Ureter (tissue), 1 donor: ENCODE results near the gene FOXN3. TPM values are rescaled to one million over a fixed set of nuclear protein-coding genes. Genes with fewer than 3 reads are reported as not detected.
"Not testable (repeated sequence)": the region's sequence is repeated elsewhere in the genome, so short reads cannot be mapped to it uniquely, and the experiment has no call there.

Experiments used
- DNase-seq: peaks from one replicate; pipeline ENCODE4 v3.0.0-alpha.2; 2020; ENCODE audit warnings: low spot score
- total RNA-seq: library from RNA; stranded (reverse); gene quantifications from one replicate; pipeline ENCODE4 v1.2.4, GENCODE V29; 2023
- donor health status: DM: yes; HTN: yes; CAD: no.

FOXN3 gene
- total RNA-seq, 1 donor from 2014 or later = 91.7 TPM

DNA sequence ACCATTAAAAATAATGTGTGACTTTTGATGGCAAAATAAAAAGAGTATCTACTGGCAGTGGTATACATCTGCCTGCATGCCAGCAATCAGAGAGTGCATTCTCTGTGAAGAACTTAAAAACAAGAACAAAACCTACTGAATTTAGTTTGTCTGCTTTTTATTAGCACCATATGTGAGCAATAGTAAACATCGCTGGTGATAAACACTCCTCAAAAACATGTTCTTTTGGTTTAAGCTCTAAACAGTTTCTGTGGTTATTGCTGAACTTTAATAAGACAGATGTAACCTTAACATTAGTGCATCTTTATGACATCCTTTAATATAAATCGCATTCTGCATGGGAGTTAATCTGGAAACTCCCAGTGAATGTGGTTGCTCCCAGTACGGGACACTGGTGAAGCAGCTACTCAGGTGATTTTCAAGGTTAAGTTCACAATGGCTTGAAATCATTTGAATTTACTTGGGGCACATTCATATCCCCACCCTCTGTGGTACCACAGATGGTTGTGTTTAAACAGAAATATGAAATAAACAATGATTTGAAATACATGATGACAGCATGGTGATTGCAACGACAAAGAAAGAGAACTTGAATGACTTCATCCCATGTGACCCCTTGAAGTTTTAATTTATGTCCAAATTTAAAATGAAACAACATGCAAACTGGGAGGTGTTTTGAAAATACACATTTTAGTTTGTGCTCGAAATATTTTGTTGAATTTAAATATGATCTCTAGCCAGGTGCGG, 285.9 kb downstream of the FOXN3 start:
- no peak for DNase-seq

GRCh38 chr14:89129570-89129969, 287.5 kb downstream of the FOXN3 start:
- DNase-seq = no peak

DNA sequence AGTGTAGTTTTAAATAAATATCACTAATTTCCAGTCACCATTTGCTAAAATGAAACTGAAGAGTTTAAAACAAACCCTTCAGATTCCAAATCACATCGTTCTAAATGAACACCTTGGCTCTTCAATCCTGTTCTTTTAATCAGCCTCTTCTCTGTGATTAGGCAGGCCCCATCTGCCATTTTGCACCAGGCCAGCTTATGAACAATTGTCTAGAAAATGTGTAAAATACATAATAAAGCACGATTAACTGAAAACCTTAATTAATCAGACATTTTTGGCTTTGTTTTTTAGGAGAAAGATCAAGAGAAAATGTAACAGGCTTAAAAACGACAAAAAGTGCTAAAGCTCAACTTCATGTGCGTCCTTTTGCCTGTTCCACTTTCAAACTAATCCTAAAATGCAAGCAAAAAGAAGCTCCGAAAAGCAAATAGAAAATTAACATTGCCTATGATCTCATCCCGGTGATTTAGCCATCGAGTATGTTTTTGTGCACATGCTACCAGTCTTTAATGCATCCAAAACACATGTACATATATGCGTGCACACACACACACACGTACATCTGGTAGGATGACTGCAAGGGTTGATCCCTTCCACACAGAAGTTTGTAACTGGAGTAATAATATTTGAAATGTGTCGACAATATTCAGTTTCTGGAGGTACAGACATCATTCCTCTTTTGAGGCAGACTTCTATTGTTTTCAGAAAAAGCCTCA, 288.6 kb downstream of the FOXN3 start:
- no peak for DNase-seq

- no peak for DNase-seq
These were observed 290.6 kb downstream of the FOXN3 start for GRCh38 chr14:89126461-89126860.

DNA sequence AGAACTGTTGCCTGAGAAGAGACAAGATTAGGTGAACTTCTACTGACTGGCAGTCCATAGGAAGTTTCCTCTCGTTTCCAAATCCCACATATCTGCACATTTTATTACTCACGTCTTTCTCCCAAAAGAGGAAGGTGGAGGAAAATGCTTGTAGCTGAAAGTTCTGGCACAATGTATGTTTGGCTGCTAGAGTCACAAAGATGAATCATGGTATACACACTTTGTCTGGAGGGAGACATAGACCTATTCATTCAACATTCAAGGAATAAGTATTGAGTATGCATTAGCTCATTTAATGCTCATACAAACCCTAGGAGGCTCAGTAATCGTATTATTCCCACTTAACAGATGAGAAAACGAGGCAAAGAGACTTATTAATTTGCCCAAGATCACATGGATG, 291.8 kb downstream of the FOXN3 start:
- DNase-seq = no peak

DNA sequence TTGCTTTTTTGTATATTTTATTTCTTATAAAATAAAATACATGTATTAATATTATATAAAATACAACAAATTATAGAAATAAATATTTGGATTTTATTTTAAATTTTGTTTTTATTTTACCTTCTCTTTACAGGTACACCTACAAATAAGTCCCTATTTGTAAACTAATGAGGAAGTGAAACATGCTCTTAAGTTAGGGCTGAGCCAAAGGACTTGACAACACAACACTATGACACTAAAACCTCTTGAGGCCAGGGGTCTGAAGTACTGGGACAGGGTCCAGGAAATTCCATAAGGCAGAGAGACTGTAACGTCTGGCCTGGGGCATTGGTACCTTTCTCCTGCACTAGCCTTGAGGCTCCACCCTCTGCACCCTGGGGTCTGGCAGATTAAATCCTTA, 293.2 kb downstream of the FOXN3 start:
- DNase-seq = no peak

DNA sequence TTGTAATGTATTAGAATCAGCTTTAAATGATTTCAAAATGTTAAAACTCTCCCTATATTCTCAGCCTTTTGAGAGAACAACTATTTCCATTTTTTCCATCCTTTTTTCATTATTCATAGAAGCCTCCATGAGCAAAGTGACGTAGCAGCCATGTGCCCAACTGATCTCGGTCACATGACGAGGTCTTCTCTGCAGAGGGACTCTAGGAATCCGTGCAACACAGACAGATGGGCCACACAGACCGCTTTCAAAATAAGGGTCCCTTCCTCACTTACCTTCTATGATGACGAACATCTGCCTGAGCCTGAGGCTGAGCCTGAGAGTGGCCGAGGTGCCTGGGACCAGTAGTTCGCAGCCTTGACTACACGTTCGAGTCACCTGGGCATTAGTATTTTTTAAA, 293.8 kb downstream of the FOXN3 start:
- DNase-seq = no peak

- no peak for DNase-seq
These were observed 294.9 kb downstream of the FOXN3 start for GRCh38 chr14:89121968-89122620.

GRCh38 chr14:89117012-89117411, 300.0 kb downstream of the FOXN3 start:
- no peak for DNase-seq

GRCh38 chr14:89114109-89114508, 302.9 kb downstream of the FOXN3 start:
- no peak for DNase-seq

GRCh38 chr14:89112720-89113119, 304.3 kb downstream of the FOXN3 start:
- no peak for DNase-seq

DNA sequence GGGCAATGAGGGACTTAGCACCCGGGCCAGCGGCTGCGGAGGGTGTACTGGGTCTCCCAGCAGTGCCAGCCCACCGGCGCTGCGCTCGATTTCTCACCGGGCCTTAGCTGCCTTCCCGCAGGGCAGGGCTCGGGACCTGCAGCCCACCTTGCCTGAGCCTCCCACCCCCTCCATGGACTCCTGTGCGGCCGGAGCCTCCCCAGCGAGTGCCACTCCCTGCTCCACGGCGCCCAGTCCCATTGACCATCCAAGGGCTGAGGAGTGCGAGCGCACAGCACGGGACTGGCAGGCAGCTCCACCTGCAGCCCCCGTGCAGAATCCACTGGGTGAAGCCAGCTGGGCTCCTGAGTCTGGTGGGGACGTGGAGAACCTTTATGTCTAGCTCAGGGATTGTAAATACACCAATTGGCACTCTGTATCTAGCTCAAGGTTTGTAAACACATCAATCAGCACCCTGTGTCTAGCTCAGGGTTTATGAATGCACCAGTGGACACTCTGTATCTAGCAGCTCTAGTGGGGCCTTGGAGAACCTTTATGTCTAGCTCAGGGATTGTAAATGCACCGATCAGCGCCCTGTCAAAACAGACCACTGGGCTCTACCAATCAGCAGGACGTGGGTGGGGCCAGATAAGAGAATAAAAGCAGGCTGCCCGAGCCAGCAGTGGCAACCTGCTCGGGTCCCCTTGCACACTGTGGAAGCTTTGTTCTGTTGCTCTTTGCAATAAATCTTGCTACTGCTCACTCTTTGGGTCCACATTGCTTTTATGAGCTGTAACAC, 305.1 kb downstream of the FOXN3 start:
- not testable (repeated sequence) for DNase-seq

DNA sequence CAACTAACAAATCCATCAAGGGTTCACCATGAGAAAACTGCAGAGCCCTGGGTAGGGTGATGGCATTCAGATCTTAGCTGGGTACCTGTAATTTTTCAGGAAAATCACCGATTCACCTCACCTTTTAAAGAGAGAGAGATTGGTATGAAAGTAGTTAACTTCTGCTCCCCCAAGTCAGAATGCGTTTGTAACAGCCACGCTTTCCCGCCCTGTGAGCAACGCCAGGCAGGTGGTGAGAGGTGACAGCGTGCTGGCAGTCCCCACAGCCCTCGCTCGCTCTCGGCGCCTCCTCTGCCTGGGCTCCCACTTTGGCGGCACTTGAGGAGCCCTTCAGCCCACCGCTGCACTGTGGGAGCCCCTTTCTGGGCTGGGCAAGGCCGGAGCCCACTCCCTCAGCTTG, 305.8 kb downstream of the FOXN3 start:
- DNase-seq = not testable (repeated sequence)

DNA sequence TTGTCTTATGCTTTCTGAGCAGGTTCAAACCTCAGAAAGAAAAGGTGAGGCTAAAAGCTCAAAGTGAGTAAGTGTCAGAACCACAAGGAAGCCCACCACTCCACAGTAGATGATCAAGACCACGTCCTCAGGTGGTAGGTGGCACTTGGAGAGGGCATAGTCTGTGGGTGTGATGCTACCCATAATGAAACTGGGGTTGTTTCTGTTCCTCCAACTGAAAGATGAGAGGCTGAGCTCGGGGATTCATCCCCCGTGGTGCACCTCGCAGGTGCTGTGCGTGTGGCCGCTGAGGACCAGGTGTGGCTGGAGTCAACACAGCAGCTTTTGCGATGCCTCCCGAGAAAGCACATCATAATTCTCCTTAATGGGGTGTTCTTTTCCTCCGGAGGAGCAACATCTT, 306.9 kb downstream of the FOXN3 start:
- DNase-seq = no peak

- no peak for DNase-seq
These were observed 308.4 kb downstream of the FOXN3 start for GRCh38 chr14:89108608-89109007.

- DNase-seq = no peak
These were observed 309.4 kb downstream of the FOXN3 start for GRCh38 chr14:89107626-89108025.
